Activated CD8-positive, alpha-beta memory T cell treated with anti-CD3 and anti-CD28 coated beads, Interleukin-2, amount 10 ng/mL, durations not matched to agents 7 days and 5 days (primary cell): ENCODE measurements around the gene SLC22A3. TPM values are rescaled to one million over a fixed set of nuclear protein-coding genes. Genes with fewer than 3 reads are reported as not detected.
A peak's percentile ranks its signal among the peaks of the same experiment; 100 is the strongest.
"Not testable (repeated sequence)": the region's sequence is repeated elsewhere in the genome, so short reads cannot be mapped to it uniquely, and the experiment has no call there.

ENCODE experiments used
- ATAC-seq: fragments of 150-1000 bp; cut with Tn5 transposase; one replicate; pipeline ENCODE4 v1.10.0; 2021; ENCODE audit warnings: moderate library complexity
- CTCF ChIA-PET: fragments of 350-600 bp; sonication (Branson Sonifier 250); formaldehyde crosslinking; loops from one replicate; lab custom pipeline; 2021; ENCODE audit warnings: antibody characterized with exemption; lab: Charles Lee
- DNase-seq: peaks from one replicate; pipeline ENCODE4 v3.0.0-alpha.2; 2020
- H3K27ac Mint-ChIP-seq: one replicate; pipeline ENCODE4 v1.8.0; 2021; ENCODE audit warnings: mild to moderate bottlenecking, mixed read lengths
- H3K27me3 Mint-ChIP-seq: one replicate; pipeline ENCODE4 v1.8.0; 2021; ENCODE audit warnings: mixed read lengths
- H3K36me3 Mint-ChIP-seq: one replicate; pipeline ENCODE4 v1.8.0; 2021; ENCODE audit warnings: mild to moderate bottlenecking, mixed read lengths
- H3K4me1 Mint-ChIP-seq: one replicate; pipeline ENCODE4 v1.8.0; 2021; ENCODE audit warnings: mixed read lengths
- H3K4me3 Mint-ChIP-seq: one replicate; pipeline ENCODE4 v1.8.0; 2021; ENCODE audit warnings: mild to moderate bottlenecking, moderate library complexity, mixed read lengths
- H3K9me3 Mint-ChIP-seq: one replicate; pipeline ENCODE4 v1.8.0; 2022; ENCODE audit warnings: low read depth, mixed read lengths
- total RNA-seq, 2 experiments: library from RNA; stranded (reverse); gene quantifications; one replicate each; pipeline ENCODE4 v1.2.3, GENCODE V29; 2021

Gene SLC22A3
- total RNA-seq, 2 experiments from 2014 or later, result not detected

GRCh38 chr6:160455541-160456213, 107.5 kb downstream of the SLC22A3 start:
- H3K4me3 Mint-ChIP-seq, result no peak overlapping the region
- H3K36me3 Mint-ChIP-seq, result peaks cover 32% of the 10 kb centered on the region
- DNase-seq, result peak; percentile 78
- peaks cover 20% of the 10 kb centered on the region for H3K4me1 Mint-ChIP-seq
- ATAC-seq, result peak; percentile 90
- peaks cover 6% of the 10 kb centered on the region for H3K27me3 Mint-ChIP-seq
- no peak overlapping the region for H3K27ac Mint-ChIP-seq
- peaks cover 8% of the 10 kb centered on the region for H3K9me3 Mint-ChIP-seq
- CTCF ChIA-PET, result interaction anchor here (0.6 to 4.1 kb wide), 23 partner anchors 14 to 773 kb away, joined by 3 to 31 read pairs (median 3); no protein-coding TSS in a partner anchor

DNA sequence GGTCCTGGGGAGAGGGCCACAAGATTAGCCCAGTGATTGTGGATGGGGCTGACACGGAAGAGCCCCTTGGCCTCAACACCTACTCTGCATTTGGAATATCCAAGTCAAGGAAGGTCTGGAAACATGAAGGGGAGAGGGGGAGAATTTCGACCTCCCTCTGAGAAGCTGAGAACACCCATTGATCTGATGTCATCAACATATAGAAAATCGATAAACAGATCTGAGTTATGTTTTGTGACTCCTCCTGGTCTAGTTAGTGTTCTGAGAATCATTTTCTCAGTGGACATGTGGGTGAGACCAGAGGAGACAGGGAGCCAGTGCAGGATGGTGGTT, 108.0 kb downstream of the SLC22A3 start:
- Mint-ChIP-seq H3K27me3 (peaks cover 6% of the 10 kb centered on the region), H3K4me1 (peaks cover 25% of the 10 kb centered on the region), H3K36me3 (peaks cover 37% of the 10 kb centered on the region), H3K9me3 (peaks cover 9% of the 10 kb centered on the region), H3K4me3 (no peak overlapping the region), H3K27ac (no peak overlapping the region)
- CTCF ChIA-PET, result interaction anchor here (0.6 to 4.1 kb wide), 12 partner anchors 14 to 773 kb away, joined by 3 to 31 read pairs (median 4); no protein-coding TSS in a partner anchor
- ATAC-seq (peak; percentile 30), DNase-seq (no peak)

DNA sequence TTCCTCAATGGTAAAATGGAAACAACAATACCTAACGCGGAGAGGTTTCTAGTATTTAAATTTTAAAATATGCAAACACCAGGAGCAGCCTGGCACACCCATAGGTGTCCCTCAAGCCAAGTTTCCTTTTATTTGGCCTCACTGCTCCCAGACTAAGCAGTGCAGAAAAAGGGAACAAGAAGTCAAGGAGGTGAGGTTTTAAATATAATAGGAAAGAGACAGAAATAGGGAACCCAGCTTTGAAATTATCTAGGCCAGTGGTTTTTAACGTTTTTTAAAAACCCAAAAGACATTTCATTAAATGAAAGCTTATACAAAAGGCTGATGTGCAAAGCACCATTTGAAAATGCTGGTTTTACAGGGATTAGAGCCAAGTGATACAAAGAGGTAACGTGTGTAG, 109.6 kb downstream of the SLC22A3 start:
- Mint-ChIP-seq H3K36me3 (peaks cover 49% of the 10 kb centered on the region), H3K4me1 (peaks cover 39% of the 10 kb centered on the region)
- CTCF ChIA-PET, result interaction anchor here (1.2 to 4.1 kb wide), 3 partner anchors 60 to 76 kb away, joined by 3 to 18 read pairs (median 3); no protein-coding TSS in a partner anchor

GRCh38 chr6:160461641-160462040, 113.5 kb downstream of the SLC22A3 start:
- DNase-seq (peak; percentile 40), ATAC-seq (no peak)
- Mint-ChIP-seq H3K27me3 (peaks cover 6% of the 10 kb centered on the region), H3K4me1 (peaks cover 51% of the 10 kb centered on the region), H3K27ac (peak overlapping the region; percentile 61), H3K4me3 (no peak overlapping the region), H3K9me3 (peaks cover 27% of the 10 kb centered on the region), H3K36me3 (peaks cover 75% of the 10 kb centered on the region)
- CTCF ChIA-PET, result interaction anchor here (1.1 kb wide), 1 partner anchor 671 kb away, joined by 3 read pairs; the partner anchor contains the start of gene MRPL18

More for the DNA sequence above, 109.6 kb downstream of the SLC22A3 start:
- Mint-ChIP-seq H3K27ac (no peak overlapping the region), H3K4me3 (no peak overlapping the region), H3K9me3 (peaks cover 18% of the 10 kb centered on the region), H3K27me3 (peaks cover 6% of the 10 kb centered on the region)
- DNase-seq (no peak), ATAC-seq (no peak)

GRCh38 chr6:160462116-160462515, 113.9 kb downstream of the SLC22A3 start:
- H3K36me3 Mint-ChIP-seq, result peaks cover 79% of the 10 kb centered on the region
- no peak for ATAC-seq
- CTCF ChIA-PET, result interaction anchor here (0.9 to 4.0 kb wide), 7 partner anchors 14 to 771 kb away, joined by 3 to 25 read pairs (median 4); partner anchors contain the start of gene MRPL18

GRCh38 chr6:160462551-160463109, 114.5 kb downstream of the SLC22A3 start:
- Mint-ChIP-seq H3K9me3 (peaks cover 27% of the 10 kb centered on the region), H3K4me1 (peaks cover 51% of the 10 kb centered on the region), H3K4me3 (no peak overlapping the region), H3K36me3 (peaks cover 83% of the 10 kb centered on the region), H3K27ac (peak overlapping the region; percentile 61), H3K27me3 (peaks cover 6% of the 10 kb centered on the region)
- ATAC-seq (peak; percentile 82), DNase-seq (peak; percentile 88)
- CTCF ChIA-PET, result interaction anchor here (0.9 to 4.0 kb wide), 7 partner anchors 14 to 771 kb away, joined by 3 to 25 read pairs (median 4); partner anchors contain the start of gene MRPL18

More at GRCh38 chr6:160462116-160462515, 113.9 kb downstream of the SLC22A3 start:
- Mint-ChIP-seq H3K27me3 (peaks cover 6% of the 10 kb centered on the region), H3K27ac (peak overlapping the region; percentile 61), H3K4me3 (no peak overlapping the region), H3K9me3 (peaks cover 27% of the 10 kb centered on the region), H3K4me1 (peaks cover 51% of the 10 kb centered on the region)
- DNase-seq, result no peak

DNA sequence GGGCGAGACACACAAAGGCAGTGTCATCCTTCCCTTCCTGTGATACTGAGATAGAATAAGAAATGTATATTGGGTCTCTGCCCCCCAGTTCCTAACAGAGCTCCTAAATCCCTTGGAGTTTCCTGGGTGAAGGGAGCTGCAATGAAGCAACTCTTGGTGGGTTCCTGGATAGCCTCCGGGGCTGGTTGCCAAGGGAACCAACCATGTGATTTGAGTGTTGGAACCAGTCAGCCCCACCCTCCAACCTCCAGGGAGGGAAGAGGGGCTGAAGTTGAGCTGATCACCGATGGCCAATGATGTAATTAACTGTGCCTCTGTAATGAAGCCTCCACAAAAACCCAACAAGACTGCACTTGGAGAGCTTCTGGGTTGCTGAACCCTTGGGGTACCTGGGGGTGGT, 116.6 kb downstream of the SLC22A3 start:
- peak overlapping the region; percentile 28 for H3K27ac Mint-ChIP-seq

GRCh38 chr6:160467261-160467871, 119.2 kb downstream of the SLC22A3 start:
- CTCF ChIA-PET, result interaction anchor here (0.7 kb wide), 1 partner anchor 19 kb away, joined by 5 read pairs; no protein-coding TSS in a partner anchor

More for the DNA sequence above, 116.6 kb downstream of the SLC22A3 start:
- no peak for DNase-seq
- no peak for ATAC-seq
- Mint-ChIP-seq H3K27me3 (peaks cover 8% of the 10 kb centered on the region), H3K36me3 (peaks cover 73% of the 10 kb centered on the region), H3K4me3 (no peak overlapping the region), H3K9me3 (peaks cover 27% of the 10 kb centered on the region), H3K4me1 (peaks cover 38% of the 10 kb centered on the region)
- CTCF ChIA-PET, result interaction anchor here (4.0 kb wide), 1 partner anchor 56 kb away, joined by 25 read pairs; no protein-coding TSS in a partner anchor

DNA sequence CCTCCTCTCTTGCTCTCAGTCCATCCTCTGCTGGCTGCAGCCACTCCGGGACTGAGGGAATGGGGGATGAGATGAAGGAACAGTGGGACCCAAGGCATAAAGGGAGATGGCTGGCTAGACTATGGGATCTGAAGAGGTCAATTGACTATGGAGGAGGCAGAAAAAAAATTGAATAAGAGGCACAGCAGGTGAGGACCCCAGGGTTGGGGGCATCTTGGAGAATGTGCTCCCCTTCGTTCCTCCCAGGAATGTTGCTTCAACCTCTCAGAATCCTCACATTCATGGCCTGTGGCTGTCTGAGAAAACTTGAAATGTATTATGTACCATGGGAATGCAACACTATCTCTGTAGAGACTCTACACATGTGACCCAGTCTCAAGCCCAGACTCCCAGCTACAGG, 121.0 kb downstream of the SLC22A3 start:
- Mint-ChIP-seq H3K4me3 (no peak overlapping the region), H3K27me3 (peaks cover 5% of the 10 kb centered on the region), H3K27ac (no peak overlapping the region), H3K4me1 (peaks cover 15% of the 10 kb centered on the region), H3K9me3 (peaks cover 8% of the 10 kb centered on the region), H3K36me3 (peaks cover 53% of the 10 kb centered on the region)
- no peak for DNase-seq
- CTCF ChIA-PET, result no interaction called here
- ATAC-seq, result no peak

More at GRCh38 chr6:160467261-160467871, 119.2 kb downstream of the SLC22A3 start:
- H3K27me3 Mint-ChIP-seq, H3K27ac Mint-ChIP-seq, DNase-seq, ATAC-seq, H3K4me3 Mint-ChIP-seq: not testable (repeated sequence)
- Mint-ChIP-seq H3K9me3 (peaks cover 15% of the 10 kb centered on the region), H3K36me3 (peaks cover 63% of the 10 kb centered on the region), H3K4me1 (peaks cover 28% of the 10 kb centered on the region)

DNA sequence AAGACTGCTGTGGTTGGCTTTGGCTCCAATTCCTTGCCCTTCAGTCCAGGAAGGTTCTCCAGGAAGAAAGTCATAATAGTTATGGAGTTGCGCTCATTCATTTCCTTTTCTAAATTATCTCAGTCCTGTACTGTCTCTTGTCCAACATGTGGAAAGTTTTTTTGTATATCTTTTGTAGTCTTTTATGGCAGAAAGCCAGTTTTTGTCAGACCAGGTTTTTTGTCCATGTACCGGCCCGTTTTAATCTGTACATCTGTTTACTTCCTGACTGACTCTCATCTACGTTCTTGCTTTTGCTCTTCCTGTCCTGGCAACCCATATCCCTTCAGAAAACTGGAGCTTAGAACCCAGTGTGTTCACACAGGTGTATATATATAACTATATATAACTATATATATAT, 127.9 kb downstream of the SLC22A3 start:
- H3K4me1 Mint-ChIP-seq, result peaks cover 12% of the 10 kb centered on the region
- H3K9me3 Mint-ChIP-seq, H3K27me3 Mint-ChIP-seq, H3K4me3 Mint-ChIP-seq, H3K27ac Mint-ChIP-seq, CTCF ChIA-PET, ATAC-seq, DNase-seq: not testable (repeated sequence)
- H3K36me3 Mint-ChIP-seq, result peaks cover 50% of the 10 kb centered on the region

DNA sequence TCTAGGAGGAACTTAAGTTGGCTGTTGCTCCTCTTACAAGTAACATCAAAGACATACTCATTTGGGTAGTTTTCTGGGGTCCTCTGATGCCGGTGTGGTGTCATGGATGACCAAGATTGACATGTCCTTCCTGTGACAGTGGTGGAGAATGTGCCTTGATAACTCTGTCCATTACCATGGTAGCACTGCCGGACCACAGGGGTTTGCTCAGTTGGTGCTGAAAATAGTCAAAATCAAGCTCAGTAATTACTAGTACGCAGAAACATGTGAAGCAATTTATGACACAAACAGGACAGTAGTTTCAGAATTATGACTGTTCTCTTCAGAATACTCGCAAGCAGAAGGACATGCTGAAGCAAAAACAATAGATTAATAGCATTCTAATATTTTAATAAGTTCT, 128.9 kb downstream of the SLC22A3 start:
- H3K9me3 Mint-ChIP-seq, DNase-seq, CTCF ChIA-PET, H3K4me3 Mint-ChIP-seq, ATAC-seq, H3K27ac Mint-ChIP-seq, H3K27me3 Mint-ChIP-seq: not testable (repeated sequence)
- H3K4me1 Mint-ChIP-seq, result peaks cover 11% of the 10 kb centered on the region
- H3K36me3 Mint-ChIP-seq, result peaks cover 55% of the 10 kb centered on the region

GRCh38 chr6:160477901-160478300, 129.7 kb downstream of the SLC22A3 start:
- CTCF ChIA-PET, result no interaction called here
- H3K27me3 Mint-ChIP-seq, result no peaks in the 10 kb centered on the region
- ATAC-seq, result no peak
- peaks cover 11% of the 10 kb centered on the region for H3K4me1 Mint-ChIP-seq
- peaks cover 12% of the 10 kb centered on the region for H3K9me3 Mint-ChIP-seq
- DNase-seq, result no peak
- H3K27ac Mint-ChIP-seq, result no peak overlapping the region
- no peak overlapping the region for H3K4me3 Mint-ChIP-seq
- peaks cover 62% of the 10 kb centered on the region for H3K36me3 Mint-ChIP-seq

- no peaks in the 10 kb centered on the region for H3K4me1 Mint-ChIP-seq
- ATAC-seq (no peak), DNase-seq (no peak)
- CTCF ChIA-PET, result no interaction called here
- H3K27me3 Mint-ChIP-seq, result no peaks in the 10 kb centered on the region
- H3K36me3 Mint-ChIP-seq, result peaks cover 83% of the 10 kb centered on the region
- H3K27ac Mint-ChIP-seq, result no peak overlapping the region
- no peak overlapping the region for H3K4me3 Mint-ChIP-seq
- H3K9me3 Mint-ChIP-seq, result peaks cover 4% of the 10 kb centered on the region
These were observed 138.9 kb downstream of the SLC22A3 start for GRCh38 chr6:160487116-160487515.
